ENCODE results near the gene KCND2. TPM values are rescaled to one million over a fixed set of nuclear protein-coding genes. Genes with fewer than 3 reads are reported as not detected.
A peak's percentile ranks its signal among the peaks of the same experiment; 100 is the strongest.

KCND2 gene
- total RNA-seq, 2 experiments from 2014 or later: not detected

GRCh38 chr7:120792091-120792860 lies 519.3 kb downstream of the KCND2 start:
- no peak overlapping the region for H3K4me2 ChIP-seq (ENCODE audit: low read length)
- ChIA-PET POLR2A (interaction anchor here (0.6 kb wide), 1 partner anchor 296 kb away, joined by 3 read pairs; no protein-coding TSS in a partner anchor), CTCF (ENCODE audit: unreplicated experiment) (no interaction called here)
- no peaks in the 10 kb centered on the region for H3K79me2 ChIP-seq (ENCODE audit: insufficient read depth, low read depth, low read length)
- no peaks in the 10 kb centered on the region for H3K4me1 ChIP-seq (ENCODE audit: insufficient read depth, low read length, poor library complexity, severe bottlenecking)
- no peaks in the 10 kb centered on the region for H3K9me2 ChIP-seq (ENCODE audit: insufficient read depth, low read length)
- H4K20me1 ChIP-seq (ENCODE audit: insufficient read depth, low read length): no peaks in the 10 kb centered on the region
- BruUV-seq (replicated peaks): no TSS peak
- no peak for TF ChIP-seq EZH2phosphoT487 (IDR thresholded peaks at IDR 0.05; ENCODE audit: borderline replicate concordance, low read depth, low read length)
- TF ChIP-seq CTCF (conservative IDR thresholded peaks at IDR 0.05; ENCODE audit: low read length): peak; percentile 93
- intact Hi-C loops (cut with micrococcal nuclease; ENCODE audit: unreplicated experiment): loop anchor here (5.0 kb wide), 3 partner anchors 150 to 315 kb away; no protein-coding TSS in a partner anchor
- H3K9me3 ChIP-seq (ENCODE audit: low read length): no peaks in the 10 kb centered on the region
- no peak overlapping the region for H2AFZ ChIP-seq (ENCODE audit: low read length)
- no peaks in the 10 kb centered on the region for H3K36me3 ChIP-seq (ENCODE audit: insufficient read depth, low read length)
- H3K27ac ChIP-seq (ENCODE audit: low read depth, low read length, poor library complexity, severe bottlenecking): no peak overlapping the region
- DNase-seq (ENCODE audit: low spot score): peak; percentile 62
- no peak overlapping the region for H3K4me3 ChIP-seq (ENCODE audit: low read depth, low read length, poor library complexity, severe bottlenecking)

- H3K9me3 ChIP-seq (ENCODE audit: low read length): no peaks in the 10 kb centered on the region
- TF ChIP-seq CTCF (conservative IDR thresholded peaks at IDR 0.05; ENCODE audit: low read length) (no peak), EZH2phosphoT487 (IDR thresholded peaks at IDR 0.05; ENCODE audit: borderline replicate concordance, low read depth, low read length) (no peak)
- intact Hi-C loops (cut with micrococcal nuclease; ENCODE audit: unreplicated experiment): loop anchor here (5.0 kb wide), 3 partner anchors 150 to 315 kb away; no protein-coding TSS in a partner anchor
- H4K20me1 ChIP-seq (ENCODE audit: insufficient read depth, low read length): no peaks in the 10 kb centered on the region
- no peaks in the 10 kb centered on the region for H3K4me1 ChIP-seq (ENCODE audit: insufficient read depth, low read length, poor library complexity, severe bottlenecking)
- no peak overlapping the region for H2AFZ ChIP-seq (ENCODE audit: low read length)
- no peaks in the 10 kb centered on the region for H3K36me3 ChIP-seq (ENCODE audit: insufficient read depth, low read length)
- no peaks in the 10 kb centered on the region for H3K9me2 ChIP-seq (ENCODE audit: insufficient read depth, low read length)
- no TSS peak for BruUV-seq (replicated peaks)
- no peak overlapping the region for H3K4me2 ChIP-seq (ENCODE audit: low read length)
- ChIA-PET POLR2A (interaction anchor here (0.6 kb wide), 1 partner anchor 295 kb away, joined by 3 read pairs; no protein-coding TSS in a partner anchor), CTCF (ENCODE audit: unreplicated experiment) (no interaction called here)
- DNase-seq (ENCODE audit: low spot score): no peak
- no peaks in the 10 kb centered on the region for H3K79me2 ChIP-seq (ENCODE audit: insufficient read depth, low read depth, low read length)
- H3K4me3 ChIP-seq (ENCODE audit: low read depth, low read length, poor library complexity, severe bottlenecking): no peak overlapping the region
- H3K27ac ChIP-seq (ENCODE audit: low read depth, low read length, poor library complexity, severe bottlenecking): no peak overlapping the region
Observed at GRCh38 chr7:120792861-120793130, 519.8 kb downstream of the KCND2 start.

- Histone ChIP-seq H3K27ac (ENCODE audit: low read depth, low read length, poor library complexity, severe bottlenecking) (no peak overlapping the region), H3K9me3 (ENCODE audit: low read length) (no peaks in the 10 kb centered on the region), H3K79me2 (ENCODE audit: insufficient read depth, low read depth, low read length) (no peaks in the 10 kb centered on the region), H2AFZ (ENCODE audit: low read length) (no peak overlapping the region), H3K4me1 (ENCODE audit: insufficient read depth, low read length, poor library complexity, severe bottlenecking) (no peaks in the 10 kb centered on the region), H3K9me2 (ENCODE audit: insufficient read depth, low read length) (no peaks in the 10 kb centered on the region), H3K4me2 (ENCODE audit: low read length) (no peak overlapping the region), H3K4me3 (ENCODE audit: low read depth, low read length, poor library complexity, severe bottlenecking) (no peak overlapping the region), H3K36me3 (ENCODE audit: insufficient read depth, low read length) (no peaks in the 10 kb centered on the region), H4K20me1 (ENCODE audit: insufficient read depth, low read length) (no peaks in the 10 kb centered on the region)
- TF ChIP-seq EZH2phosphoT487 (IDR thresholded peaks at IDR 0.05; ENCODE audit: borderline replicate concordance, low read depth, low read length): no peak
- no peak for TF ChIP-seq CTCF (conservative IDR thresholded peaks at IDR 0.05; ENCODE audit: low read length)
- intact Hi-C loops (cut with micrococcal nuclease; ENCODE audit: unreplicated experiment): loop anchor here (5.0 kb wide), 3 partner anchors 149 to 314 kb away; no protein-coding TSS in a partner anchor
- CTCF ChIA-PET (ENCODE audit: unreplicated experiment): no interaction called here
- no TSS peak for BruUV-seq (replicated peaks)
- no peak for DNase-seq (ENCODE audit: low spot score)
- POLR2A ChIA-PET: no interaction called here
Observed at GRCh38 chr7:120793213-120793936, 520.4 kb downstream of the KCND2 start.
